PC-9 (cell line): Measurements from ENCODE around the gene SKP2. TPM values are rescaled to one million over a fixed set of nuclear protein-coding genes. Genes with fewer than 3 reads are reported as not detected.

Source experiments
- BruUV-seq: library from RNA; stranded (reverse); fragments of 400-500 nt; replicated peaks from 2 replicates; lab custom pipeline; 2021; lab: Mats Ljungman, UMichigan
- CTCF ChIA-PET: fragments of 300-600 bp; sonication (Branson Sonifier 250); formaldehyde crosslinking; loops from one replicate; lab custom pipeline; 2022; ENCODE audit warnings: antibody characterized with exemption; lab: Charles Lee
- POLR2A ChIA-PET: fragments of 300-600 bp; sonication (Branson Sonifier 250); formaldehyde crosslinking; loops from one replicate; lab custom pipeline; 2022; ENCODE audit warnings: antibody characterized with exemption; ENCODE audit not compliant: unreplicated experiment; lab: Charles Lee
- DNase-seq, 2 experiments: peaks; one replicate each; pipeline versions ENCODE4 v3.0.0 to v3.0.0-alpha.2; 2015 to 2022; ENCODE audit warnings: mixed read lengths in 1 of 2
- H2AFZ ChIP-seq: fragments of 200-600 bp; sonication (generic); 2 replicates; pipeline ENCODE4 v1.8.1; 2017; ENCODE audit warnings: antibody characterized with exemption
- H3F3A ChIP-seq: fragments of 200-600 bp; sonication (generic); 2 replicates; pipeline ENCODE4 v1.8.1; 2017; ENCODE audit warnings: antibody characterized with exemption, mild to moderate bottlenecking, low read depth; ENCODE audit not compliant: insufficient read depth
- H3K27ac ChIP-seq: fragments of 200-600 bp; sonication (generic); 2 replicates; pipeline ENCODE4 v1.6.1; 2016; ENCODE audit warnings: mixed run types
- H3K27me3 ChIP-seq: fragments of 200-600 bp; sonication (generic); 2 replicates; pipeline ENCODE4 v1.6.1; 2016; ENCODE audit warnings: low read depth, mixed run types; ENCODE audit not compliant: insufficient read depth
- H3K36me3 ChIP-seq: fragments of 200-600 bp; sonication (generic); 2 replicates; pipeline ENCODE4 v1.6.1; 2016; ENCODE audit warnings: low read depth, mixed run types
- H3K4me1 ChIP-seq: fragments of 200-600 bp; sonication (generic); replicated peaks from 2 replicates; pipeline ENCODE4 v1.6.1; 2016; ENCODE audit warnings: mixed run types; ENCODE audit not compliant: insufficient read depth
- H3K4me2 ChIP-seq: fragments of 200-600 bp; sonication (generic); 2 replicates; pipeline ENCODE4 v1.6.1; 2017; ENCODE audit warnings: mixed run types
- H3K4me3 ChIP-seq: fragments of 200-600 bp; sonication (generic); 2 replicates; pipeline ENCODE4 v1.6.1; 2016; ENCODE audit warnings: mixed run types
- H3K79me2 ChIP-seq: fragments of 200-600 bp; sonication (generic); 2 replicates; pipeline ENCODE4 v1.6.1; 2017; ENCODE audit warnings: low read depth, mixed run types
- H3K9me2 ChIP-seq: fragments of 200-600 bp; sonication (generic); 2 replicates; pipeline ENCODE4 v1.8.1; 2017; ENCODE audit warnings: mild to moderate bottlenecking; ENCODE audit not compliant: insufficient read depth
- H3K9me3 ChIP-seq: fragments of 200-600 bp; sonication (generic); 2 replicates; pipeline ENCODE4 v1.8.1; 2016; ENCODE audit warnings: low read depth; ENCODE audit not compliant: insufficient read depth
- H4K20me1 ChIP-seq: fragments of 200-600 bp; sonication (generic); 2 replicates; pipeline ENCODE4 v1.8.1; 2017; ENCODE audit not compliant: insufficient read depth
- EZH2 ChIP-seq: fragments of 200-600 bp; sonication (generic); IDR thresholded peaks from 2 replicates; pipeline ENCODE4 v1.8.0; 2017; ENCODE audit warnings: antibody characterized with exemption, low read depth
- intact Hi-C: fragments of 100-400 bp; cut with micrococcal nuclease; formaldehyde crosslinking; loops from one replicate; pipeline ENCODE4 v1.10.0; 2022; ENCODE audit not compliant: unreplicated experiment
- total RNA-seq: library from RNA; stranded (reverse); gene quantifications from 2 replicates; pipeline ENCODE4 v1.2.3, GENCODE V29; 2021
- TF ChIP-seq, protein P1 (sequence below): fragments of 200-600 bp; sonication (generic); conservative IDR thresholded peaks from 2 replicates; pipeline ENCODE4 v1.6.1; 2017; ENCODE audit warnings: mixed run types, antibody characterized with exemption, mild to moderate bottlenecking, moderate library complexity

SKP2 gene
- total RNA-seq, 1 experiment from 2014 or later, result 153 TPM

DNA sequence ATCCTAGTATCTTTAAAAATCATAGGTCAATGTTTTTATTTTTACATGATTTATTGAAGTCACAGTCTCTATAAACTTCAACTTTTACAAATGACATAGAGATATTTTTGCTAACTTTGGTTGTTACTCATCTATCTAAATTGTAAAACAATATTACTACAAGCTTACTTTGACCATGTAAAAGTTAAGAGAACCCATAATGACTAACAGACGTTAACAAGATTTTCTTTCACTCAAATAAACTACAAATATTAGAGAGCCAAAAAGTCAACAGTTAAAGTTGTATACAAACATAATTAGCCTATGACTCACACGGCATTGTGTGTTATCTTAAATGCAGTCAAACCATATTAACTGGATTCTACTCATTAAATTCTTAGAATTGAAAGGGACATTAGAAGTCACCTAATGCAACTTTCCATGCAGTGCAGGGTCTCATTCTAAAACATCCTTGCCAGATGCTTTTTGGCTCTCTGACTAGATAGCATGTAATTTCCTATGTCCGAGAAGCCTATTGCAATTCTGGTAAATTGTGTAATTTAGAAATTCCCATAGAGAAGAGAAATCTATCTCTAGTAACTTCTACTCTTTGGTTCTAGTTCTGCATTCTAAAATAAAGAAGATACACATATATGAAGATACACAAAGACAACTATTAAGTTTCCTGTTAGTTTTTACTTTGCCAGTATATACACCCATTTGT, 43.0 kb upstream of the SKP2 start:
- no peaks in the 10 kb centered on the region for H3K9me2 ChIP-seq
- no peaks in the 10 kb centered on the region for H3K9me3 ChIP-seq
- CTCF ChIA-PET, result no interaction called here
- H3K27me3 ChIP-seq, result no peaks in the 10 kb centered on the region
- no peaks in the 10 kb centered on the region for H3K79me2 ChIP-seq
- TF ChIP-seq, protein P1, sequence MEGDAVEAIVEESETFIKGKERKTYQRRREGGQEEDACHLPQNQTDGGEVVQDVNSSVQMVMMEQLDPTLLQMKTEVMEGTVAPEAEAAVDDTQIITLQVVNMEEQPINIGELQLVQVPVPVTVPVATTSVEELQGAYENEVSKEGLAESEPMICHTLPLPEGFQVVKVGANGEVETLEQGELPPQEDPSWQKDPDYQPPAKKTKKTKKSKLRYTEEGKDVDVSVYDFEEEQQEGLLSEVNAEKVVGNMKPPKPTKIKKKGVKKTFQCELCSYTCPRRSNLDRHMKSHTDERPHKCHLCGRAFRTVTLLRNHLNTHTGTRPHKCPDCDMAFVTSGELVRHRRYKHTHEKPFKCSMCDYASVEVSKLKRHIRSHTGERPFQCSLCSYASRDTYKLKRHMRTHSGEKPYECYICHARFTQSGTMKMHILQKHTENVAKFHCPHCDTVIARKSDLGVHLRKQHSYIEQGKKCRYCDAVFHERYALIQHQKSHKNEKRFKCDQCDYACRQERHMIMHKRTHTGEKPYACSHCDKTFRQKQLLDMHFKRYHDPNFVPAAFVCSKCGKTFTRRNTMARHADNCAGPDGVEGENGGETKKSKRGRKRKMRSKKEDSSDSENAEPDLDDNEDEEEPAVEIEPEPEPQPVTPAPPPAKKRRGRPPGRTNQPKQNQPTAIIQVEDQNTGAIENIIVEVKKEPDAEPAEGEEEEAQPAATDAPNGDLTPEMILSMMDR, result no peak
- H3F3A ChIP-seq, result no peaks in the 10 kb centered on the region
- H3K4me3 ChIP-seq, result no peak overlapping the region
- H4K20me1 ChIP-seq, result no peaks in the 10 kb centered on the region
- H3K4me1 ChIP-seq, result no peaks in the 10 kb centered on the region
- H3K4me2 ChIP-seq, result no peak overlapping the region
- H3K27ac ChIP-seq, result no peak overlapping the region
- H3K36me3 ChIP-seq, result peaks cover 10% of the 10 kb centered on the region; the same call in 1 of the 2 replicates
- DNase-seq, result peak in 1 of 2 experiments; percentile 49
- no TSS peak for BruUV-seq
- H2AFZ ChIP-seq, result no peak overlapping the region
- intact Hi-C loops, result no loop called here
- POLR2A ChIA-PET, result no interaction called here

DNA sequence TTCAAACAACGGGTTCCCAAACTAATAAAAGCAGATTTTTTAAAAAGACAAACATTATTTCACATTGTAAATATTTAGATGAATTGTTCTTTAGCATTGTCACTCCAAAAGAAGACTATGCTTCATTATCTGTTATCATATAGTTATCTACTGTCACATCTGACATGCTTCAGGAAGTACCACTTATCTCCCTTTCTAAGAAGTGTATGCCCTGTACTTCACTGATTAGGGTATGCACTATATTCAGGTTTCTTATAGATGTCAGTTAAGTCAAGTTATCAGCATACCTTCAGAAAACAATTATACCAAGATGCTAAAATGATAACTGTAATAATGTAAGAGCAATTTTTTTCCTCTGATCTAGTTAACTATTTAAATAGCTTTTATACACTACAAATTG, 40.7 kb upstream of the SKP2 start:
- no peaks in the 10 kb centered on the region for H3K79me2 ChIP-seq
- H3K4me3 ChIP-seq, result no peak overlapping the region
- H3F3A ChIP-seq, result no peaks in the 10 kb centered on the region
- no peak for DNase-seq
- H3K4me2 ChIP-seq, result no peak overlapping the region
- H3K4me1 ChIP-seq, result no peaks in the 10 kb centered on the region
- no peak overlapping the region for H3K27ac ChIP-seq
- intact Hi-C loops, result no loop called here
- no peaks in the 10 kb centered on the region for H4K20me1 ChIP-seq
- no TSS peak for BruUV-seq
- no peak overlapping the region for H2AFZ ChIP-seq
- H3K9me2 ChIP-seq, result no peaks in the 10 kb centered on the region
- no peaks in the 10 kb centered on the region for H3K27me3 ChIP-seq
- H3K9me3 ChIP-seq, result no peaks in the 10 kb centered on the region
- H3K36me3 ChIP-seq, result peaks cover 10% of the 10 kb centered on the region; the same call in 1 of the 2 replicates
- TF ChIP-seq EZH2, result no peak
- ChIA-PET CTCF (no interaction called here), POLR2A (interaction anchor here (0.6 kb wide), 1 partner anchor 1118 kb away, joined by 3 read pairs; no protein-coding TSS in a partner anchor)

DNA sequence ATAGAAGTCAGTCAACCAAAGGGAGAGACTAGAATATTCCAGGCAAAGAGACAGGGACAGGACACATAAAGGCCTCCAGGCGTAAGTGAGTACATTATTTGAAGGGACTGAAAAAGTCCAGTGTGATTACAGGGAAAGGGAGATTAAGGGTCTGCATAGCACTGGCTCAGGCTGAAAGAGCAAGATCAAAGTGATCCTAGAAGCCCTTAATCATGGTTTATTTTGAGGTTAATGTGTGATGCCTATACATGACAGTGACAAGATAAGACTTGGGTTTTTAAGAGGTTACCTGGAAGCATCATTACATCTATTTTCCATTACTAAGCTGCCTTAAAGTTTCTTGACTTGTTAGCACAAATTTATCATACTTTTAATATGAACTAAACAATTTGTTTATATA, 26.0 kb upstream of the SKP2 start:
- no peaks in the 10 kb centered on the region for H3K27me3 ChIP-seq
- no peaks in the 10 kb centered on the region for H3K79me2 ChIP-seq
- H3K9me2 ChIP-seq, result no peaks in the 10 kb centered on the region
- no peak for DNase-seq
- intact Hi-C loops, result no loop called here
- ChIA-PET POLR2A (no interaction called here), CTCF (no interaction called here)
- H4K20me1 ChIP-seq, result no peaks in the 10 kb centered on the region
- no peaks in the 10 kb centered on the region for H3F3A ChIP-seq
- H3K36me3 ChIP-seq, result peaks cover 4% of the 10 kb centered on the region; the same call in 1 of the 2 replicates
- TF ChIP-seq, protein P1, result no peak
- TF ChIP-seq EZH2, result no peak
- H3K4me1 ChIP-seq, result no peaks in the 10 kb centered on the region
- H3K9me3 ChIP-seq, result no peaks in the 10 kb centered on the region
- BruUV-seq, result no TSS peak
- H3K27ac ChIP-seq, result no peak overlapping the region
- H3K4me2 ChIP-seq, result no peak overlapping the region
- H2AFZ ChIP-seq, result no peak overlapping the region
- no peak overlapping the region for H3K4me3 ChIP-seq
